Body of pancreas (tissue), 4 donors: ENCODE results near the gene PALLD.

ENCODE experiments used
- POLR2A ChIP-seq, 3 donors: fragments of 450-650 bp; IDR thresholded peaks; one replicate each; pipeline ENCODE4 v1.6.1; 2016; ENCODE audit warnings: antibody characterized with exemption in 3 of 3, mild to moderate bottlenecking in 2 of 3
- TF ChIP-seq, protein P1 (sequence below), 7 experiments: fragments of 450-650 bp in 4 of 7; fragments of 200-600 bp in 3 of 7; sonication (generic) in 3 of 7; IDR thresholded peaks; one replicate each; pipeline ENCODE4 v1.5.1; 2016 to 2019; ENCODE audit warnings: antibody characterized with exemption in 7 of 7

DNA sequence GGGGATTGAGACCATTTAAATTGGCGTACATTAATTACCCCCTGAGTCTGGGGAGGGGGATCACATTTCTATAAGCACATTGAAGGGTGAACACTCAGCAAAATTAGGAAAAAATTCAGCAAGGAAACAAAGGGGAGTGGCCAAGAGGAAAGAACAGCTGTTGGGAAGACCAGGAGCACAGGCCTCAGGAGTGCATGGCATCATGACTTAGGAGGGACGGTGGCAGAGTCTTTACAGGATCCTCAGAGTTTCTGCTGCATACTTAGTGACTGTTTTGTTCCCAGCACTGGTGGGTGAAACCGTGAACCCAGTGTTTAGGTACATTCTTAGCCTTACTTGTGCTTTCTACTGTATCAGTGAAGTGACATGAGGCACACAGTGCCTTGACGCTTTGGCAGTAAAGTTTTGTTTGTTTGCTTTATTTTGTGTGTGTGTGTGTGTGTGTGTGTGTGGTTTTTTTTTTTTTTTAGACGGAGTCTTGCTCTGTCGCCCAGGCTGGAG, 391.9 kb downstream of the PALLD start:
- TF ChIP-seq, protein P1, sequence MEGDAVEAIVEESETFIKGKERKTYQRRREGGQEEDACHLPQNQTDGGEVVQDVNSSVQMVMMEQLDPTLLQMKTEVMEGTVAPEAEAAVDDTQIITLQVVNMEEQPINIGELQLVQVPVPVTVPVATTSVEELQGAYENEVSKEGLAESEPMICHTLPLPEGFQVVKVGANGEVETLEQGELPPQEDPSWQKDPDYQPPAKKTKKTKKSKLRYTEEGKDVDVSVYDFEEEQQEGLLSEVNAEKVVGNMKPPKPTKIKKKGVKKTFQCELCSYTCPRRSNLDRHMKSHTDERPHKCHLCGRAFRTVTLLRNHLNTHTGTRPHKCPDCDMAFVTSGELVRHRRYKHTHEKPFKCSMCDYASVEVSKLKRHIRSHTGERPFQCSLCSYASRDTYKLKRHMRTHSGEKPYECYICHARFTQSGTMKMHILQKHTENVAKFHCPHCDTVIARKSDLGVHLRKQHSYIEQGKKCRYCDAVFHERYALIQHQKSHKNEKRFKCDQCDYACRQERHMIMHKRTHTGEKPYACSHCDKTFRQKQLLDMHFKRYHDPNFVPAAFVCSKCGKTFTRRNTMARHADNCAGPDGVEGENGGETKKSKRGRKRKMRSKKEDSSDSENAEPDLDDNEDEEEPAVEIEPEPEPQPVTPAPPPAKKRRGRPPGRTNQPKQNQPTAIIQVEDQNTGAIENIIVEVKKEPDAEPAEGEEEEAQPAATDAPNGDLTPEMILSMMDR (IDR thresholded peaks at IDR 0.05): no peak
- TF ChIP-seq POLR2A (IDR thresholded peaks at IDR 0.05): no peak
